ENCODE measurements around the gene LCP1.

- no peak for TF ChIP-seq PRDM10 (IDR thresholded peaks at IDR 0.05; ENCODE audit: partially characterized antibody)
- no peak for TF ChIP-seq ILK (tag; IDR thresholded peaks at IDR 0.05; ENCODE audit: borderline replicate concordance, low read depth)
- no peak for TF ChIP-seq RFX5 (IDR thresholded peaks at IDR 0.05; ENCODE audit: low read depth, low read length)
- TF ChIP-seq POLR2A (conservative IDR thresholded peaks at IDR 0.05) = no peak
- TF ChIP-seq ZNF398 (CRISPR knock-in tag; IDR thresholded peaks at IDR 0.05) = no peak
- no peak for TF ChIP-seq CTCF (IDR thresholded peaks at IDR 0.05 in 2 of 3, conservative IDR thresholded peaks at IDR 0.05 in 1 of 3; ENCODE audit: insufficient read depth in 2 of 3, low read depth in 1 of 3, low read length in 3 of 3)
- no peak for TF ChIP-seq MBD2 (IDR thresholded peaks at IDR 0.05; ENCODE audit: borderline replicate concordance, low read depth)
- no peak for TF ChIP-seq MLX (CRISPR knock-in tag; conservative IDR thresholded peaks at IDR 0.05)
These were observed 75.1 kb downstream of the LCP1 start for GRCh38 chr13:46106839-46107371.

All from K562 (cell line).